Measurements from ENCODE around the gene TJP3.

The TJP3 gene

GRCh38 chr19:3778899-3779723 is 70.9 kb downstream of the TJP3 start:
- DNase-seq (ENCODE audit: low read depth) = no peak
- TF ChIP-seq, protein P1, sequence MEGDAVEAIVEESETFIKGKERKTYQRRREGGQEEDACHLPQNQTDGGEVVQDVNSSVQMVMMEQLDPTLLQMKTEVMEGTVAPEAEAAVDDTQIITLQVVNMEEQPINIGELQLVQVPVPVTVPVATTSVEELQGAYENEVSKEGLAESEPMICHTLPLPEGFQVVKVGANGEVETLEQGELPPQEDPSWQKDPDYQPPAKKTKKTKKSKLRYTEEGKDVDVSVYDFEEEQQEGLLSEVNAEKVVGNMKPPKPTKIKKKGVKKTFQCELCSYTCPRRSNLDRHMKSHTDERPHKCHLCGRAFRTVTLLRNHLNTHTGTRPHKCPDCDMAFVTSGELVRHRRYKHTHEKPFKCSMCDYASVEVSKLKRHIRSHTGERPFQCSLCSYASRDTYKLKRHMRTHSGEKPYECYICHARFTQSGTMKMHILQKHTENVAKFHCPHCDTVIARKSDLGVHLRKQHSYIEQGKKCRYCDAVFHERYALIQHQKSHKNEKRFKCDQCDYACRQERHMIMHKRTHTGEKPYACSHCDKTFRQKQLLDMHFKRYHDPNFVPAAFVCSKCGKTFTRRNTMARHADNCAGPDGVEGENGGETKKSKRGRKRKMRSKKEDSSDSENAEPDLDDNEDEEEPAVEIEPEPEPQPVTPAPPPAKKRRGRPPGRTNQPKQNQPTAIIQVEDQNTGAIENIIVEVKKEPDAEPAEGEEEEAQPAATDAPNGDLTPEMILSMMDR (conservative IDR thresholded peaks at IDR 0.05; ENCODE audit: low read depth, low read length) = no peak
- no peak overlapping the region for H3K4me3 ChIP-seq (ENCODE audit: low read length)

DNA sequence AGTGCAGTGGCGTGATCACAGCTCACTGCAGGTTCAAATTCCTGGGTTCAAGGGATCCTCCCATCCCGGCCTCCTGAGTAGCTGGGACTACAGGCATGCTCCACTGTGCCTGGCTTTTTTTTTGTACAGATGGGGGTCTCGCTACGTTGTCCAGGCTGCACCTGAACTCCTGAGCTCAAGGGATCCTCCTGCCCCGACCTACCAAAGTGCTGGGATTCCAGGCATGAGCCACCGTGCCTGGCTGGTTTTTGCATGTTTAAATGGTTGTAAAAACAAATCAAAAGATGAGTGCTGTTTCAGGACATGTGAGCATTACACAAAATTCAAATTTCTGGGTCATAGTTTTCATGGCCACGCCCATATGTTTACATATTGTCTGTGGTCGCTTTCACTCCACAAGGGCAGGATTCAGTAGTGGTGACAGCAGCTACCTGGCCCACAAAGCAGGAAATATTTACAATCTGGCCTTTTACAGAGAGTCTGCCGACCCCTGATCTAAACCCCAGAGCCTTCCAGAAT is 72.7 kb downstream of the TJP3 start:
- no peak overlapping the region for H3K4me3 ChIP-seq (ENCODE audit: low read length)
- TF ChIP-seq, protein P1 (conservative IDR thresholded peaks at IDR 0.05; ENCODE audit: low read depth, low read length) = no peak
- DNase-seq (ENCODE audit: low read depth) = no peak

- TF ChIP-seq, protein P1 (conservative IDR thresholded peaks at IDR 0.05; ENCODE audit: low read depth, low read length) = no peak
- no peak for DNase-seq (ENCODE audit: low read depth)
- H3K4me3 ChIP-seq (ENCODE audit: low read length) = no peak overlapping the region
These were observed 73.4 kb downstream of the TJP3 start for GRCh38 chr19:3781603-3782002.

DNA sequence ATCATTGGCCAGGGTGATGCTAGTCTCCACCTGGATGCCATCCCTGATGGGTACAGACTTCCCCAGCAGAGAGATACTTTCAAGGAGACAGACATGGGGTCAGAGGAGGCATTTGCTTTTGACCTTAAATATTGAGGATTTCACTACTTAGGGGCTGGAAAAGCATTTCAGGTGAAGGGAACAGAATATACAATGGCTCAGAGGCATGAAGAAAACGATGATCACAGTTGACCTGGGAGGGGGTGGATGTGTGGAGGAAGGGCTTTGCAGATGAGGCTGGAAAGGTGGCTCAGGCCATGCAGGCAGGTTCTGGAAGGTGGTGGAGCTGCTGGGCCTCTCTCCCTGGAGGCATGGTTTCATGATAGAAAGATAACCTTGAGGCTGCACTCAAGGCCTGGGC is 74.1 kb downstream of the TJP3 start:
- no peak overlapping the region for H3K4me3 ChIP-seq (ENCODE audit: low read length)
- TF ChIP-seq, protein P1 (conservative IDR thresholded peaks at IDR 0.05; ENCODE audit: low read depth, low read length) = no peak
- DNase-seq (ENCODE audit: low read depth) = no peak

DNA sequence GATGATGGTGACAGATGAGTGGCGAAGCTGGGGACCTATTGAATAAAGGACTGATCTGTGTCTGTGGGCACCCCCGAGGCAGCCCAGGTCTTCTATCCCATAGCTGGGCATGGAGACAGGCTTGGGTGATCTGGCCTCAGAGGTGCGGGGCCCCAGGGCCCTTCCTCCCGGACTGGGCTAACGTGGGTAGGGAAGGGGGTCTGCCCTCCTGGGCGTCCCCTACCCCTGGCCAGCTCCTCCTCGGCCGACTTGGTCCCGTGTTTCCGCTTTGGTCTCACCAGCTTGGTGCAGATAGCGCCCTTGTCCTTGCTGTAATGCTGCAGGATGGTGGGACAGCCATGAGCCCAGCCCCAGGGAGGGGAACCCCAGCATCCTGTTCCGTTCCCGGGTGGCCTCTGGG is 74.7 kb downstream of the TJP3 start:
- H3K4me3 ChIP-seq (ENCODE audit: low read length) = no peak overlapping the region
- no peak for DNase-seq (ENCODE audit: low read depth)
- TF ChIP-seq, protein P1 (conservative IDR thresholded peaks at IDR 0.05; ENCODE audit: low read depth, low read length) = no peak

- no peak for DNase-seq (ENCODE audit: low read depth)
- no peak overlapping the region for H3K4me3 ChIP-seq (ENCODE audit: low read length)
- TF ChIP-seq, protein P1 (conservative IDR thresholded peaks at IDR 0.05; ENCODE audit: low read depth, low read length) = peak; percentile 33
These were observed 75.7 kb downstream of the TJP3 start for GRCh38 chr19:3783660-3784584.

All from retinal pigment epithelial cell (primary cell).